Endodermal cell (in vitro differentiated cells): ENCODE measurements around the gene CD300LG. TPM values are rescaled to one million over a fixed set of nuclear protein-coding genes. Genes with fewer than 3 reads are reported as not detected.

ENCODE experiments used
- DNase-seq: peaks from one replicate; pipeline ENCODE4 v3.0.0-alpha.2; 2017
- H3K27ac ChIP-seq: 2 replicates; pipeline ENCODE4 v1.5.1; 2013; ENCODE audit warnings: mild to moderate bottlenecking, low read depth, low read length, moderate library complexity
- H3K27me3 ChIP-seq: 2 replicates; pipeline ENCODE4 v1.6.1; 2013; ENCODE audit warnings: mild to moderate bottlenecking, low read length, moderate library complexity; ENCODE audit not compliant: insufficient read depth, control insufficient read depth, poor library complexity, severe bottlenecking
- H3K36me3 ChIP-seq: 2 replicates; pipeline ENCODE4 v1.7.0; 2013; ENCODE audit warnings: mild to moderate bottlenecking, low read length, moderate library complexity; ENCODE audit not compliant: control insufficient read depth, insufficient read depth
- H3K4me1 ChIP-seq: one replicate; pipeline ENCODE4 v1.7.0; 2013; ENCODE audit warnings: low read length; ENCODE audit not compliant: control insufficient read depth, insufficient read depth
- H3K4me3 ChIP-seq: 2 replicates; pipeline ENCODE4 v1.5.1; 2013; ENCODE audit warnings: mild to moderate bottlenecking, low read length, moderate library complexity
- H3K9ac ChIP-seq: 2 replicates; pipeline ENCODE4 v1.6.1; 2013; ENCODE audit warnings: mild to moderate bottlenecking, low read length, moderate library complexity; ENCODE audit not compliant: poor library complexity, severe bottlenecking; ENCODE audit errors: extremely low read depth
- H3K9me3 ChIP-seq: 2 replicates; pipeline ENCODE4 v1.6.1; 2013; ENCODE audit warnings: mild to moderate bottlenecking, low read length, moderate library complexity; ENCODE audit not compliant: control insufficient read depth
- H3K27ac Mint-ChIP-seq: 2 replicates; pipeline ENCODE4 v1.8.0; 2020; ENCODE audit warnings: mixed read lengths
- H3K27me3 Mint-ChIP-seq: 2 replicates; pipeline ENCODE4 v1.8.0; 2021; ENCODE audit warnings: mild to moderate bottlenecking, mixed read lengths; ENCODE audit not compliant: insufficient read depth
- H3K36me3 Mint-ChIP-seq: 2 replicates; pipeline ENCODE4 v1.8.0; 2020; ENCODE audit warnings: low read depth, mixed read lengths
- H3K4me1 Mint-ChIP-seq: 2 replicates; pipeline ENCODE4 v1.8.0; 2020; ENCODE audit warnings: mixed read lengths
- H3K4me3 Mint-ChIP-seq: 2 replicates; pipeline ENCODE4 v1.8.0; 2020; ENCODE audit warnings: mild to moderate bottlenecking, moderate library complexity, mixed read lengths
- H3K9me3 Mint-ChIP-seq: 2 replicates; pipeline ENCODE4 v1.8.0; 2020; ENCODE audit warnings: mild to moderate bottlenecking, mixed read lengths
- WGBS, 2 experiments: methylation state at CpG; one replicate each; pipeline versions ENCODE4 v1.1.5 to v1.1.7; 2013; ENCODE audit warnings: missing lambda C conversion rate in 2 of 2, mixed read lengths in 1 of 2; ENCODE audit not compliant: insufficient coverage in 1 of 2, insufficient read length in 1 of 2; 5-methylcytosine and 5-hydroxymethylcytosine counted together
- total RNA-seq, 2 donors: library from RNA; stranded (reverse); fragmentation: NEBNext Ultra II Directional in 1 of 2; extraction: Animal tissue kit (Norgen Biotek cat#: 25700) in 1 of 2; gene quantifications; 2 replicates in 1 of 2; 3 replicates in 1 of 2; pipeline ENCODE4 v1.2.1, GENCODE V29; 2021
- TF ChIP-seq, protein P1 (sequence below): fragments of 200-600 bp; sonication (generic); conservative IDR thresholded peaks from 2 replicates; pipeline ENCODE4 v1.5.0; 2021; ENCODE audit warnings: antibody characterized with exemption, mild to moderate bottlenecking

Gene CD300LG
- total RNA-seq, 2 donors from 2014 or later: not detected

DNA sequence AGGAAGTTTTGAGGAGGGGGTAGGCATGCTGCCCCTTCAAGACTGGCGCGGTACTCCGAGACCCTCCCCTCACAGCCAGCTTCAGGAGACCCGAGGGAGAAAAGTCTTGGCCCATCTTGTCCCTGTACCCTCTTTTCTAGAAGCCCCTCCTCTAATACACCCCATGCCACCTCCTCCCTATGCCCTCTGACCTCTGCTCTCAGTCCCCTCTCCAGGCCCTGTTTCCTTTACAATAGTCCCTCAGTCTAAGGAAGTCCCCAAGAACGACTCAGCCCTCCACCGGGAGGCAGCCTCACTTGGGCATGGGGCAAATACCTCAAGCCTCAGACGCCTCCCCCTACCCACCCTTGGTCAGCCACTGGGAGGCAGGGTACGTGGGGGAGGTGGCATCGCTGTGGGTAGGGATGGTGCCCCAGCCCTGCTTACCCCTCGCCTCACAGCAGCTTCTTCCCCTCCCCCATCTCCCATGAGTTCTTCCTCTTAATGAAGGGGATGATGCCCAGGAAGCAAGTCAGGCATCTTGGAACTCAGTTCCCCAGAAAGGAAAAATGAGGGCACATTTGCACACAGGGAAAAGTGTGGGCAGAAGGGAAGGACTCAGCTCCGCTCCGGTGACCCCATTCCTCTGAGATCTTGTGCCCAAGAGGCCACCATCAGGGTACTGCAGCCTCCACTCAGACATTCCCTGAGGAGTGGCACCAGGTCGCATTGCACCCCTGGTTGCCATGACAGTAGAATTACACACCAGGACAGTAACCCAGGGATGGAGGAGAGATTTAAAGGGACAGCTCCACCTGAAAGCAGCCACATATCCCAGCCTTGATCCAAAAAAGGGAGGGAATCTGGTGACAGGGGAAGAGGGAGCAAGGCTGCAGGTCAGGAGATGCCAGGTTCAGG lies 54.1 kb downstream of the CD300LG start:
- Histone ChIP-seq H3K4me3 (peak overlapping the region; percentile 79), H3K27ac (no peak overlapping the region), H3K36me3 (no peaks in the 10 kb centered on the region), H3K27me3 (peaks cover 36% of the 10 kb centered on the region), H3K4me1 (no peaks in the 10 kb centered on the region), H3K9ac (no peak overlapping the region), H3K9me3 (no peaks in the 10 kb centered on the region)
- Mint-ChIP-seq H3K4me3 (peak overlapping the region; percentile 64), H3K4me1 (peaks cover 13% of the 10 kb centered on the region), H3K27me3 (peaks cover 40% of the 10 kb centered on the region), H3K9me3 (no peaks in the 10 kb centered on the region), H3K27ac (no peak overlapping the region), H3K36me3 (no peaks in the 10 kb centered on the region)
- TF ChIP-seq, protein P1, sequence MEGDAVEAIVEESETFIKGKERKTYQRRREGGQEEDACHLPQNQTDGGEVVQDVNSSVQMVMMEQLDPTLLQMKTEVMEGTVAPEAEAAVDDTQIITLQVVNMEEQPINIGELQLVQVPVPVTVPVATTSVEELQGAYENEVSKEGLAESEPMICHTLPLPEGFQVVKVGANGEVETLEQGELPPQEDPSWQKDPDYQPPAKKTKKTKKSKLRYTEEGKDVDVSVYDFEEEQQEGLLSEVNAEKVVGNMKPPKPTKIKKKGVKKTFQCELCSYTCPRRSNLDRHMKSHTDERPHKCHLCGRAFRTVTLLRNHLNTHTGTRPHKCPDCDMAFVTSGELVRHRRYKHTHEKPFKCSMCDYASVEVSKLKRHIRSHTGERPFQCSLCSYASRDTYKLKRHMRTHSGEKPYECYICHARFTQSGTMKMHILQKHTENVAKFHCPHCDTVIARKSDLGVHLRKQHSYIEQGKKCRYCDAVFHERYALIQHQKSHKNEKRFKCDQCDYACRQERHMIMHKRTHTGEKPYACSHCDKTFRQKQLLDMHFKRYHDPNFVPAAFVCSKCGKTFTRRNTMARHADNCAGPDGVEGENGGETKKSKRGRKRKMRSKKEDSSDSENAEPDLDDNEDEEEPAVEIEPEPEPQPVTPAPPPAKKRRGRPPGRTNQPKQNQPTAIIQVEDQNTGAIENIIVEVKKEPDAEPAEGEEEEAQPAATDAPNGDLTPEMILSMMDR: peak; percentile 15
- DNase-seq: peak; percentile 72
- WGBS, 2 experiments: 11 to 28% methylated on average over 9 to 13 of the region's 13 CpGs

DNA sequence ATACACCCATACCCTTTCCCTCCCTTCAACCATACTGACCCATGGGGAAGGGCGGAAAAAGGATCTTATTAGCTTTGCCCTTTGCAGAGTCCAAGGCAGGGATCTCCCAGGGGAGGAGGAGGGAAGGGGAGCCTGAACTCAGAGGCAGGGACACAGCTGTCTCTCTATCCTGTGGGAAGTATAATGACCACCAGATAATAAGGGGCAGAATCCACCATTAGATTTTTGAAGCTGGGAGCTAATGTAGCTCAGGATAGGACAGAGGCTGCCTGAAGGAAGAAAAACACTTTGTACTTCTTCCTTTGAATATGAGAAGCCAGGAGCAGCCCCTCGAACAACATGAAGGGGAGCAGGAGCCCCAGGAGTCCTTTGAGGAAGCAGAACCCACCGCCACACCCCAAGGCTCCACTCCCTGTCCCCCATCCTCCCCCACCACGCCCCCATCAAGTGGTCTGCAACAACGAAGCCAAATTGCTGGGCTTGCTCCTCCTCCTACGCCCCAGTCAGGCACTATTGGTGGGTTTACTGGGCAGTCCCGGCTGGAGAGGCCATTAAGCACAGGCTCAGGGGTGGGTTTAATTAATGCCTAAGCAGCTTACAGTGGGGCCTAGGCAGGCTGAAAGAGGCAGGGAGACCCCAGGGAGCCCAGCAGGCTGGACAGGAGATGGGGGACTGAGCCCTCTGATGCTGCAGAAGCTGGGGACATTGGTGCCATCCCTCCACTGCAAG lies 55.0 kb downstream of the CD300LG start:
- H3K4me3 ChIP-seq: no peak overlapping the region
- H3K9me3 ChIP-seq: no peaks in the 10 kb centered on the region
- no peak overlapping the region for H3K4me3 Mint-ChIP-seq
- TF ChIP-seq, protein P1: no peak
- 55 to 73% methylated on average over 3 to 7 of the region's 7 CpGs for WGBS, 2 experiments
- peaks cover 13% of the 10 kb centered on the region for H3K4me1 Mint-ChIP-seq
- H3K9ac ChIP-seq: no peak overlapping the region
- no peaks in the 10 kb centered on the region for H3K9me3 Mint-ChIP-seq
- no peaks in the 10 kb centered on the region for H3K36me3 Mint-ChIP-seq
- peaks cover 41% of the 10 kb centered on the region for H3K27me3 ChIP-seq
- H3K27ac ChIP-seq: peak overlapping the region; percentile 10
- no peaks in the 10 kb centered on the region for H3K4me1 ChIP-seq
- H3K27me3 Mint-ChIP-seq: peaks cover 46% of the 10 kb centered on the region
- peak; percentile 69 for DNase-seq
- H3K27ac Mint-ChIP-seq: no peak overlapping the region
- H3K36me3 ChIP-seq: no peaks in the 10 kb centered on the region

DNA sequence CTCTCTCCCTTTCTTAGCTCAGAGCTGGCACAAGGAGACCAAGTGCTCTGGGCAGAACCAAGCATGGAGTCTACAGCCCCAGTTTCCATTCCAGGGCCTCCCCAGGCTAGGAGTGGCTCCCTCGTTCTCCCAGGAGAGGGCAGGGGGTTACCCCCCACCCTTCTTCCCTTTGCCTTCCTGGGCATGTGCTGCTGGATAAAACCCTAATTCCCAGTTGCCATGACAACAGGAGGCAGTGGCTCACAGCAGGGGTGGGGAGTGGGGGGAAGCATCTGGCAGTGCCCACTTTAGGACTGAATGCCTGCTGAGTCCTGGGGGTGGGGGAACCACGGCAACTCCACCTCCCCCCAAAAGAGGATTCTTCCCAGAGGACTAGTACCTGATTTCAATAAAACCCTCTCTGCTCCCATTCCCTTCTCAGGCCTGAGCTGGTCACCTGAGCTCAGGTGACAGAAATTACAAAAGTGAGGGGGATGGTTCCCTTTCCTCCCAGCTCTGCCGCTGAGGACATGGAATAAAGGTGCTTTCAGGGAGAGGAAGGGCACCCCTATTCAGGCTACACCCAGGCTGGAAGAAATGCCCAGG lies 58.5 kb downstream of the CD300LG start:
- Histone ChIP-seq H3K27ac (no peak overlapping the region), H3K27me3 (peaks cover 64% of the 10 kb centered on the region), H3K9ac (no peak overlapping the region), H3K4me1 (no peaks in the 10 kb centered on the region), H3K9me3 (no peaks in the 10 kb centered on the region), H3K36me3 (no peaks in the 10 kb centered on the region), H3K4me3 (no peak overlapping the region)
- TF ChIP-seq, protein P1: no peak
- Mint-ChIP-seq H3K36me3 (no peaks in the 10 kb centered on the region), H3K4me3 (peak overlapping the region; percentile 63), H3K27ac (no peak overlapping the region), H3K27me3 (peaks cover 69% of the 10 kb centered on the region), H3K4me1 (peaks cover 10% of the 10 kb centered on the region), H3K9me3 (no peaks in the 10 kb centered on the region)
- 25% methylated on average over 3 of the region's 3 CpGs; no CpG with 5 or more reads in 1 of the 2 experiments for WGBS, 2 experiments
- no peak for DNase-seq
